Right hindlimb (tissue), 1 donor: ENCODE measurements around the gene NIF3L1.
A peak's percentile ranks its signal among the peaks of the same experiment; 100 is the strongest.
"Not testable (repeated sequence)": the region's sequence is repeated elsewhere in the genome, so short reads cannot be mapped to it uniquely, and the experiment has no call there.

Experiments used
- DNase-seq: peaks from one replicate; pipeline ENCODE4 v3.0.0-alpha.2; 2018

Gene NIF3L1

DNA sequence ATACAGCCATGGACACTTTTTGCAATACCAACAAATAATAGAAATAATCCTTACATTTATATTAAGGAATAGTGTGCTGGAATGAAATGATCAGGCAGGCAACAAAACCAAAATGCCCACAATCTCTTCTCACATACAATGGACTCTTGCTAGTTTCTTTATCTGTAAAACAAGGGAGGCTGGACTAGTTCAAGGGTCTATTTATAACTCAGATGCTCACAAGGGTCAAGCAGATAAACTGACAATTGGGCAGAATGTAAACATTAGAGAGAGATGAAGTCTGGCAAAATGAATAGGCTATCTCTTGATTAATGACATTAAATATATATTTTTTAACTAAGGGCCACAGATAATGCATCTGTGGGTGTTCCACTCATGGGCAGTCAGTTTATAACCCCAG is 11.7 kb upstream of the NIF3L1 start:
- DNase-seq = no peak

DNA sequence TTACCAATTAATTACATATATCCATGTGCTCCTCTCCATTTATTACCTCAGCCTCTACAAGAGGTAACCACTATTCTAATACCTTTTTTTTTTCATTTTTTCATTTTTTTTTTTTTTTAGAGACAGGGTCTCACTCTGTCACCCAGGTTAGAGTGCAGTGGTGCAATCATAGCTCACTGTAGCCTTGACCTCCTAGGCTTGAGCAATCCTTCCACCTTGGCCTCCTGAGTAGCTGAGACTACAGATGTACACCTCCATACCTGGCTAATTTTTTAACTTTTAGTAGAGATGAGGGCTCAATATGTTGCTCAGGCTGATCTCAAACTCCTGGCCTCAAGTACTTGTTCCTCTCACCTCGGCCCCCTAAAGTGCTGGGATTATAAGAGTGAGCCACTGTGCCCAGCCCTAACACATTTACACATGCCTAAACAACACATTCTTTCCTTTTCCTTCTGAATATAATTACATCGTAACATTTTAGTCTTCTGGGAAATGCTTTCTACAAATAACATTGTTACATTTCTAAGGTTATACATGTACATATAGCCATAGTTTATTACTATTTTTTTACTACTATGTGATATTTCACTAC is 10.8 kb upstream of the NIF3L1 start:
- DNase-seq = no peak

DNA sequence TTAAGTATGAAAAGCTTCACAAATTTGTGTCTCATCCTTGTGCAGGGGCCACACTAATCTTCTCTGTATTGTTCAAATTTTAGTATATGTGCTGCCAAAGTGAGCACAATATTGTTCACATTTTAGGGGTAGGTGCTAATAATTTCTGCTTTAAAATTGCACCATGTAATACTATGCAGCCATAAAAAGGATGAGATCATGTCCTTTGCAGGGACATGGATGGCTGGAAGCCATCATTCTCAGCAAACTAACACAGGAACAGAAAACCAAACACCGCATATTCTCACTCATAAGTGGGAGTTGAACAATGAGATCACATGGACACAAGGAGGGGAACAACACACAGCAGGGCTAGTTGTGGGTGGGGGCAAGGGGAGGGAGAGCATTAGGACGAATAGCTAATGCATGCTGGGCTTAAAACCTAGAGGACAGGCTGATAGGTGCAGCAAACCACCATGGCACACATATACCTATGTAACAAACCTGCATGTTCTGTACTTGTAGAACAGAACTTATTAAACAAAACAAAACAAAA is 7.4 kb upstream of the NIF3L1 start:
- DNase-seq = not testable (repeated sequence)

DNA sequence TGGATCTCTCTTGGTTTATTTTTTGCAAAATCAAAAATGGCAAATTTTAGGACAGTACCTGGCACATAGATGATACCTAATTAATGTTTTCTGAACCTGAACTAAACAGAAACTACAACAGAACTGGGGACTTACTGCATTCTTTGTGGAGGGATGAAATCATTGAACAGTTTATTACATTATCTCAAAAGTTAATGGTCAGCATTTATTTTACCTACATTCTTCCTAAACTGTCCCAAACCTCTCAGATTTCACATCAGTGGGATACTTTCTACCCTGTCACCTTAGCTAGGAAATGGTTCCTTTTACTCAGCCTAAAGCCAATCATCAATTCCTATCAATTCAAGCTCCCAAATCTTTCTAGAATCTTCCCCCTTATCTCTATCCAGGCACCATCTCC is 10.3 kb downstream of the NIF3L1 start:
- DNase-seq = no peak

DNA sequence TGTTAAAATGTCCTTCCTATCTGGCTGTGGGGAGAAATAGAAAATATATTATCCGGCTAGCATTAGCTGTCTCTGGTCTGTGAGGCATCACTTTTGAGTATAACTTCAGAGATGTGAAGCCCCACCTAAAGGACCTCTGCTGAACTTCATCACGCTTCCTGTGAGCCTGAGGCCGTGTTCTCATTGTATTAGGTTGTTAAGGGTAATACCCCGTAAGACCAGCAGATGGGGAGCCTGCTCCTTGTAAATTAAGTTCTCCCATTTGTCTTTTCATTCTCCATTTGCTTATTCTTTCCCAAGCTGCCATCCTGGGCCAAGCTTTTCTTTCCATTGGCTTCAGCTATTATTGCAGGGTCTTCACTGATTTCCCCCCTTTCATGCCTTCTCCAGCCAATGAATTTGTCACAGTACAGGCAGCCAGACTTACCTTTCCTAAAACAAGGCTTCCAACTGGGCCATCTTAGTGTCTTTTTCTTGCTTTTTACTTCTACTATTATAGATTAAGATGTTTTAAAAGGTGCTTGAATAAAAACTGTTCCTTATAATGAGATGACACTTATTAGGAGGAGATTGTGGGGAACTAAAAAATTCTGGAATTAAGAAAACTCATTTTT is 12.4 kb downstream of the NIF3L1 start:
- DNase-seq = peak; percentile 70

DNA sequence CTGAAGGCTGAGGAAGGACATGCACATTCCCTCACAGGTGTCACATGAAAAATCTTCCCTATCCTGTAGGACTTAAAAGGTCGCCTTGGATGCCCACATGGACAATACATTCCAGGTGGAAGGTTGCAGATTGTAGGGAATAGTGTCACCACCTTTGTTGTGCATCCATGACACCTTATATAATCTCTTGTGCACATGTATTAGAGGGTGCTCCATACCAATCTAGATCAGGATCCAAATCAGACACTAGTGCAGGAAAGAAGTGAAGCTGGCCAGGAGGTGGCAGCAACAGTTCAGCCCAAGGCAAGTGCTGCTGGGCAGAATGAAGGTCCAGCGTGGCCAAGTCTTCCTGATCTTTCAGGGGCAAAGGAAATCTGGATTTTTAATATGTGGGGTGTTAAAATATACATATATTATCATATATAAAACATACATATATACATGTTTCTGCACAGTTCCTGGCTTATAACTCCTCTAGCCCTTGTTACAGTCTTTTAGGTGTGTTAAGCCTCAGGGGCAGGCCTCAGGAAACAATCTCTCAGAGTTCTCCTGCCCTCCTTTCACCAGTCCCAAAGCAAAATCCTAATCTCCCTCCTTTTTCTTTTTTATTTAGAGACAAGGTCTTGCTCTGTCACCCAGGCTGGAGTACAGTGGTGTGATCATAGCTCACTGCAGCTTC is 16.6 kb downstream of the NIF3L1 start:
- DNase-seq = peak; percentile 72

DNA sequence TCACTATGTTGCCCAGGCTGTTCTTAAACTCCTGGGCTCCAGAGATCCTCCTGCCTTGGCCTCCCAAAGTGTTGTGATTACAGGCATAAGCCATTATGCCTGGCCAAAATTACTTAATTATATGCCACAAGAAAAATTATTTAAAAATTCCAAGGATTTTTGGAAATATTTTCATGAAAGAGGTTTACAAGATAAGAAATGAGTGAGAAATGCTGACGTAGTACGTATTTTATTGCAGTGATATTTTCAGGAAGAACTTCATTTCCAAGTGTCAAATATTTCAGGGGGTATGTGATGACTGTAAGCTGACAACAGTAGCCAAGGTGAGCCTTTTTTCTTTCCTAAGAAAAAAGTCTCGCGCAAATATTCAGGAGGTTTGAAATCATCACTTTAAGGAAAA is 20.8 kb downstream of the NIF3L1 start:
- no peak for DNase-seq

DNA sequence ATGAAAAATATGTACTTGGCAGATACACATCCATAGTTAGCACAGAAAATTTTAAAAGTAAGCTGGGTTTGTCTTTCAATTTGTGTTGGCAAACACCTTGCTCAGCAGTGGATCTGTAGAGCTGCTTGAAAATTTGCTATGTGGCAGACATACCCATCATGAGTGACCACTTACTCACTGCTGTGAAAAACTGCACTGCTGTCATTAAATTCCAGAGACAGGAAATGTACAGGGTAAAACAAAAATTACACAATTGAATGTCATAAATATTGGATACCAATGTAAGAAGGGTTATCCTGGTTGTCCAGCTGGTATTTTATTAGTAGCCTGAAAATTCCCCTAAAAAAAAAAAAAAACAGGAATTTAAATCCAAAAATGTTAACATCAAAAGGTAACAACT is 24.5 kb downstream of the NIF3L1 start:
- no peak for DNase-seq

DNA sequence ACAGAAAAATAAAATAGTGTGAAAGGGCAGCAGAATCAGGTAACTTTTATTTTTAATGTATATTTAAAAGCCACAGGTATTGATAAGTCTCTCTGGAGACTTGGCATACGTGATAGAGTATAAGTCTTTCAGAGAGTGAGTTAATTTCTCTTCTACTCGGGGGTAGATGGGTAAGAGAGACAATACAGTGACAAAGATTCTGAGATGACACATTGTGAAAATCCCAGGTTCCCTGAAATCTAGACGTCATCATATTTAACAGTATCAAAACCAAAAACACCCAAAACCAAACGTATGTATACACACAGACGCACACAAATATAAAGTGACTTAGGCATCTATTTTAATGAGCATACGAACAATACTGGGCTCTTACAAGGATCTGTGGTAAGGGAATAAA is 33.3 kb downstream of the NIF3L1 start:
- DNase-seq = no peak

DNA sequence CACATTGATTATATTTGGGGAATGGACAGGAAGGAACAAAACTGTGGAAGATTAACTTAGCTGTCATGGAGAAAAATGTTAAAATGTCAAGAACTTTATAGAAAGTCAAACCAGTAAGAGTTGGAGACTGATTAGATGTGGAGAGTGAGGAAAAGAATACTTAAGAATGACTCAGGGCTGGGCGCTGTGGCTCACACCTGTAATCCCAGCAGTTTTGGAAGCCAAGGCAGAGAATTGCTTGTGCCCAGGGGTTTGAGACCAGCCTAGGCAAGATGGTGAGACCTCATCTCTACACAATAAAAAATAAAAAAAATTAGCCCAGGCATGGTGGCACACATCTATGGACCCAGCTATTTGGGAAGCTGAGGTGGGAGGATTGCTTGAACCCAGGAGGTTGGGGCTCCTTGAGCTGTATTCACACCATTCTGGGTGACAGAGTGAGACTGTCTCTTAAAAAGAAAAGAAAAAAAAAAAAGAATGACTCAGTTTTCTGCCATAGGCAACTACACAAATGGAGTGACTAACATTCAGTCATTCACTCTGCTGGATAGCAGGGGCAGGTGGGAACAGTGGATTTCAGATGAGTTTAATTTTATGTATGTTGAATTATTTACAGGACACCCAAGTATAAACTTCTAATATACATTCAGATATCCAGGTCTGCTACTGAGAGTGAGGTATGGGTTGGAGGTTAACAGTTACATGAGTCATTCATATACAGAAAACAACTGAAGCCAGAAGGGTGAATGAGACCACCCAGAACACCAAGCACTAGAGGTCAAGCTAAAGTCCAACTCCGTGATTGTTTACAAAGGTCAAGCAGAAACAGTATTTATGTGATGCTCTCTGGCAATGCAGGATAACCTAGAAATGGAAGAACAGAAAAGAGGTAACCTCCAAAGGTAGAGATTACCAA is 40.4 kb downstream of the NIF3L1 start:
- DNase-seq = no peak

DNA sequence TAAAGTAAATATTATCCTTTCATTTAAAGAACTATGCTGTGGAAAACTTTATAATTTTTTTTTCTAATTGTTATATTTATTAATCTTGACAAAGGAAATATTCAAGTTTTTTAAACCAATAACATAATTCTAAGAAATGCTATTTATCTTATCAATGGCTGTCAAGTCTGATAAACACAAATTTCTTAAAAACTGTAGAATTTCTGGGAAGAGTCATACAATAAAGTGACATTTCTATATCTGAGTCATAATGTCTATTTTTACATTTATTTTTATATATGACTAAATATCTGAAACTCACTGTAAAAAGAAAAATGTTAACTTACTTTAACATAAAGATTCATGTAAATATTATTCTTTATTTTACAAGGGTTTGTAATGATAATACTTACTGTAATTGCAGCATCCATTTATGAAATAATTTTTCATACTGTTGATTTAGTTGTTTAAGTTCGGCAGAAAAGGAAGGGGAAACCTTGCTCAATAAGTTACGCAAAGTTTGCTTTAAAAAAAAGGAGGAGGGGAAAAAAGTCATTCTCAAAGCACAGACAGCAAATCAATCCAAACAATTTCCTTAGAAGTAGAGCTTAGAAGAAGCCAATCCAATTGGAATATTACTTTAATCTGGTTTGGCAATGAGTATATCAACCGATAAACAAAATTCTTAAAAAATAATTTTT is 41.9 kb downstream of the NIF3L1 start:
- DNase-seq = no peak

DNA sequence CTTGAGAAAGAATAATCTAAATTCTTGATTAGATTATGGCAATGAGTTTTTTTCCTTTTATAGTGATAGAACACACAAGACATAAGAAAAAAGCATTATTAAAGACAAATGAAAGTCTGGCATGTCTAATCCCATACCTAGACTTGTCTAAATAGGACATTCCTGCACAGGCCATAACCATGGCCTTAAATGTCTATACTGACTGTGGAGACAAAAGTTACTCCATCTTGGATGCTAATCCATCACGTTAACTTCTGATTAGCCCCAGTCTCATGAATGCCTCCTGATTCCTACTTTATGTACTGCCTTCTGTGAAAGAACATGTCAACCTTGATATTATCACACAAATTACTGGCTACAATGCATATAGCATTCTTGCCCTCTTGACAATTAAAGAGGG is 50.7 kb downstream of the NIF3L1 start:
- no peak for DNase-seq

DNA sequence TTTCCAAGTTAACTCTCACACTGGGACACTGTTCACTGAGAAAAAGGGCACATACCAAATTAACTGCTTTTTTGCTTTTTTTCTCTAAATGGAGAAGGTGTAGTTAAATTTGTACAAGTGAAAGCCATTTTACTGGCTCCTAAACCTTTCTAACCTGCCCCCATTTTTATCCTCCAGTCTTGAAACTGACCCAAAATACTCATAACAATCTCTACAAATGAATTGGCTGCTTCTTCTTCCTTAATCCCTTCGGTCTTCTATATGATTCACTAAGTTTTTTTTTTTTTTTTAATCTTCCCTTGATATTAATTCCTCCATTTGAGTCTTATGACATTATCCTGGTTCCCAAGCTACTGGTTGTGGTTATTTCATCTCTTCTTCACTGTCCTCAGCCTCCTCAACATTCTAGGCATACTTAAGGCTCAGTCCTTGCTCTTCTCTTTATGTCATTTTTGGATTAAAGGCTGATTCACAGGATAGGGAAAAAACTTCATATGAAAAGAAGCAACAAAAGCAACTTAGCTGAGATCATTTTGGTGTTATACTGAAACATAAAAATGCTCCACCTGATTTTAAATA is 54.4 kb downstream of the NIF3L1 start:
- no peak for DNase-seq

DNA sequence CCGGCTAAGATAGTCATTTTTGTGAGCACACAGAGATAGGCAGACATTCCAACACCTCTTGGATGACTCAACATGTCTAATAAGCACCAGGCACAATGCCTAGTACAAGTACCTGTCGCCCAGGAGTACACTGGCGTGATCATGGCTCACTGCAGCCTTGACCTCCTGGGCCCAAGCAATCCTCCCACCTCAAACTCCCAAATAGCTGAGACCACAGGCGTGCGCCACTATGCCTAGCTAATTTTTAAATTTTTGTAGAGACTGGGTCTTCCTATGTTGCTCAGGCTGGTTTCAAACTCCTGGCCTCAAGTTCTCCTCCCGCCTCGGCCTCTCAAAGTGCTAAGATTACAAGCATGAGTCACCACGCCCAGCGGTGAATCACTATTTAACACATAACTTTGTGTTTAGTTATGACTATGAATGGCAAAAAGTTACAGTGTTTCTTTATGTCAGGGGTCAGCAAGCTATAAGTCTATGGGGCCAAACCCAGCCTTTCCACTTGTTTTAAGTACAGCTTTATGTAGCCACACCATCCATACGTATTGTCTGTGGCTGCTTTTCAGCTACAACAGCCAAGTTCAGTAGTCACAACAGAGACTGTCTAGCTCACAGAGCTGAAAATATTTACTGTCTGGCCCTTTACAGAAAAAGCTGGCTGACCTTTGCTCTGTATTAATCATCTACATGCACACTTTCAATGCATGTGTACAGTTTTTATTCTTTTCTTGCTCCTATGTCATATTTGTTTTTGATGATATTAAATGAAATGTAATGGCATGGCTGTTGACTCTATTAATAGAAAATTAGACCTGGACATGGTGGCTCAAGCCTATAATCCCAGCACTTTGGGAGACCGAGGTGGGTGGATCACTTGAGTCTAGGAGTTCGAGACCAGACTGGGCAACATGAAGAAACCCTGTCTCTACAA is 55.6 kb downstream of the NIF3L1 start:
- no peak for DNase-seq

DNA sequence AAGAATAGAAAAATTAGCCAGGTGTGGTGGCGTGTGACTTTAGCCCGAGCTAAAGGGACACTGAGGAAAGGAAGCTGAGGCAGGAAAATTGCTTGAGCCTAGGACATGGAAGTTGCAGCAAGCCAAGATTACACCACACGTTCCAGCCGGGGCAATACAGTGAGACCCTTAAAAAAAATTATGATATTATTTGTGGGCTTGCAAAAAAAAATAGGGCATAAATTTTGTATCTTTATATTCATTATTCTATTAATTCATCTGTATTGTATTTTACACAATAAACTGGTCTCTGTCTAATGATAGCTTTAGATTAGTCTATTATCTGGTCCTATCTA is 56.2 kb downstream of the NIF3L1 start:
- no peak for DNase-seq

DNA sequence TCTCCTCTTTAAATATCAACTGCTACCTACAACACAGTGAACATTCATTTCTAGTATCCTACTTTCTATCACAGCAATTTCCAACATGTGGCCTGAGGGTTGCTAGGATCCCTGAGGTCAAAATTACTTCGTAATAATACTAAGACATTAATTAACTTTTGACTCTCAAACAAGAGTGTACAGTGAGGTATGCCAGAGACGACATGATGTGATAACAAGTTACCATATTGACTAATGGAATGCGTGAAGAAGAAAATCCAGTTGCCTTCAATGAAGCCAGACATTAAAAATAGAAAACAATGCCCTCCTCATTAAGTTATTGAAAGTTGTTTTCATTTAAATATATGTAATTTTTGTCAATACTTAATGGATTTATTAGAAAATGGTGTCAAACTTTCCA is 61.2 kb downstream of the NIF3L1 start:
- no peak for DNase-seq
